Esophagus muscularis mucosa (tissue), 4 donors: Measurements from ENCODE around the gene GYG1. TPM values are rescaled to one million over a fixed set of nuclear protein-coding genes. Genes with fewer than 3 reads are reported as not detected.

Experiments used
- DNase-seq: peaks from one replicate; pipeline ENCODE4 v3.0.0-alpha.2; 2017; ENCODE audit errors: extremely low spot score
- H3K27ac ChIP-seq, 4 donors: fragments of 200-600 bp; sonication (generic); replicated peaks in 1 of 4; 1 replicate in 3 of 4; 2 replicates in 1 of 4; pipeline ENCODE4 v1.5.1; 2016 to 2019; ENCODE audit warnings: mild to moderate bottlenecking in 1 of 4
- H3K27me3 ChIP-seq, 4 donors: fragments of 200-600 bp; sonication (generic); one replicate each; pipeline versions ENCODE4 v1.5.1 to v1.6.0; 2016 to 2019
- H3K36me3 ChIP-seq, 4 donors: fragments of 200-600 bp; sonication (generic); one replicate each; pipeline ENCODE4 v1.5.1; 2016 to 2019
- H3K4me1 ChIP-seq, 4 donors: fragments of 200-600 bp; sonication (generic); one replicate each; pipeline ENCODE4 v1.5.1; 2016 to 2019
- H3K4me3 ChIP-seq, 4 donors: fragments of 200-600 bp; sonication (generic); 1 replicate in 2 of 4; 2 replicates in 2 of 4; pipeline ENCODE4 v1.5.1; 2016 to 2019; ENCODE audit warnings: mild to moderate bottlenecking in 4 of 4, moderate library complexity in 1 of 4
- H3K9me3 ChIP-seq, 4 donors: fragments of 200-600 bp; sonication (generic); 1 replicate in 3 of 4; 2 replicates in 1 of 4; pipeline ENCODE4 v1.5.1; 2016 to 2019
- CTCF ChIP-seq, 3 experiments: fragments of 200-600 bp in 2 of 3; fragments of 450-650 bp in 1 of 3; sonication (generic) in 2 of 3; IDR thresholded peaks; one replicate each; pipeline ENCODE4 v1.5.1; 2017 to 2019; ENCODE audit warnings: antibody characterized with exemption in 3 of 3, mild to moderate bottlenecking in 2 of 3, moderate library complexity in 1 of 3
- EP300 ChIP-seq: sonication (generic); formaldehyde crosslinking; IDR thresholded peaks from one replicate; pipeline ENCODE4 v1.6.1; 2017; ENCODE audit warnings: antibody characterized with exemption
- POLR2A ChIP-seq: fragments of 450-650 bp; IDR thresholded peaks from one replicate; pipeline ENCODE4 v1.6.1; 2017; ENCODE audit warnings: antibody characterized with exemption, moderate library complexity, mild to moderate bottlenecking, low read depth
- POLR2AphosphoS5 ChIP-seq, 2 donors: sonication (generic); formaldehyde crosslinking; IDR thresholded peaks; one replicate each; pipeline ENCODE4 v1.6.1; 2017; ENCODE audit warnings: antibody characterized with exemption in 2 of 2
- WGBS: methylation state at CpG from one replicate; pipeline ENCODE4 v1.1.5; 2018; 5-methylcytosine and 5-hydroxymethylcytosine counted together
- intact Hi-C: fragments of 100-400 bp; cut with DNase I; formaldehyde crosslinking; loops from one replicate; pipeline ENCODE4 v1.15.1; 2023
- total RNA-seq, 4 donors: library from RNA; depleted of rRNA; stranded (reverse); fragments of >200 nt; gene quantifications; one replicate each; pipeline versions ENCODE4 v1.1.0 to v1.2.1, GENCODE V29; 2016

GYG1 gene
- total RNA-seq, 4 donors from 2014 or later: 101 to 177 (median 141) TPM

GRCh38 chr3:148950806-148951205, 40.5 kb upstream of the GYG1 start:
- peak overlapping the region; percentile 13 to 57 (median 45) for H3K27ac ChIP-seq
- 68% methylated on average over 1 of the region's 1 CpG for WGBS
- no peak overlapping the region for H3K4me3 ChIP-seq
- no peaks in the 10 kb centered on the region for H3K9me3 ChIP-seq
- TF ChIP-seq POLR2A (no peak), CTCF (IDR thresholded peaks at IDR 0.05) (peak in 1 of 3 experiments; percentile 9)
- DNase-seq: no peak
- H3K36me3 ChIP-seq: no peaks in the 10 kb centered on the region
- no peaks in the 10 kb centered on the region for H3K27me3 ChIP-seq
- H3K4me1 ChIP-seq: peaks cover 2 to 24% (median 15%) of the 10 kb centered on the region in 4 donors
- intact Hi-C loops: loop anchor here (10.0 kb wide), 1 partner anchor 64 kb away; no protein-coding TSS in a partner anchor

- intact Hi-C loops: loop anchor here (10.0 kb wide), 1 partner anchor 63 kb away; no protein-coding TSS in a partner anchor
- TF ChIP-seq EP300: no peak
- TF ChIP-seq CTCF (IDR thresholded peaks at IDR 0.05): no peak
- TF ChIP-seq POLR2A: no peak
- TF ChIP-seq POLR2AphosphoS5 (IDR thresholded peaks at IDR 0.05): no peak
Observed at GRCh38 chr3:148951599-148952361, 39.6 kb upstream of the GYG1 start.

GRCh38 chr3:148953094-148953493, 38.2 kb upstream of the GYG1 start:
- Histone ChIP-seq H3K36me3 (no peaks in the 10 kb centered on the region), H3K4me3 (no peak overlapping the region), H3K9me3 (no peaks in the 10 kb centered on the region), H3K27me3 (no peaks in the 10 kb centered on the region), H3K4me1 (peaks cover 2 to 41% (median 34%) of the 10 kb centered on the region in 4 donors), H3K27ac (peak overlapping the region in 2 of 4 donors; percentile 85 to 93)
- DNase-seq: no peak
- intact Hi-C loops: loop anchor here (10.0 kb wide), 1 partner anchor 62 kb away; no protein-coding TSS in a partner anchor
- TF ChIP-seq POLR2A (no peak), EP300 (no peak), CTCF (IDR thresholded peaks at IDR 0.05) (no peak)

More at GRCh38 chr3:148951599-148952361, 39.6 kb upstream of the GYG1 start:
- Histone ChIP-seq H3K27ac (peak overlapping the region in 3 of 4 donors; percentile 39 to 57 (median 51)), H3K27me3 (no peaks in the 10 kb centered on the region), H3K9me3 (no peaks in the 10 kb centered on the region), H3K36me3 (no peaks in the 10 kb centered on the region), H3K4me1 (peaks cover 2 to 34% (median 24%) of the 10 kb centered on the region in 4 donors), H3K4me3 (no peak overlapping the region)
- no peak for DNase-seq
- 76% methylated on average over 4 of the region's 4 CpGs for WGBS

GRCh38 chr3:148954981-148955380, 36.4 kb upstream of the GYG1 start:
- Histone ChIP-seq H3K4me3 (no peak overlapping the region), H3K4me1 (peaks cover 2 to 41% (median 34%) of the 10 kb centered on the region in 4 donors), H3K9me3 (no peaks in the 10 kb centered on the region), H3K27me3 (no peaks in the 10 kb centered on the region), H3K27ac (peak overlapping the region; percentile 85 to 93 (median 88)), H3K36me3 (no peaks in the 10 kb centered on the region)
- WGBS: 80% methylated on average over 4 of the region's 4 CpGs
- DNase-seq: no peak
- TF ChIP-seq EP300: no peak
- intact Hi-C loops: loop anchor here (1.0 to 10.0 kb wide), 4 partner anchors 60 to 522 kb away; no protein-coding TSS in a partner anchor

GRCh38 chr3:148955544-148956346, 35.6 kb upstream of the GYG1 start:
- H3K4me1 ChIP-seq: peaks cover 2 to 37% (median 31%) of the 10 kb centered on the region in 4 donors
- WGBS: 38% methylated on average over 12 of the region's 12 CpGs
- H3K36me3 ChIP-seq: no peaks in the 10 kb centered on the region
- TF ChIP-seq POLR2A (no peak), CTCF (IDR thresholded peaks at IDR 0.05) (peak; percentile 58 to 63 (median 63)), POLR2AphosphoS5 (IDR thresholded peaks at IDR 0.05) (peak; percentile 65 to 82), EP300 (no peak)
- H3K27ac ChIP-seq: peak overlapping the region; percentile 85 to 93 (median 88)
- H3K27me3 ChIP-seq: no peaks in the 10 kb centered on the region
- no peak for DNase-seq
- H3K9me3 ChIP-seq: no peaks in the 10 kb centered on the region
- no peak overlapping the region for H3K4me3 ChIP-seq
- intact Hi-C loops: loop anchor here (5.0 to 10.0 kb wide), 3 partner anchors 59 to 522 kb away; no protein-coding TSS in a partner anchor
